AG10803 (cell line): ENCODE data around the gene INPP5A.
A peak's percentile ranks its signal among the peaks of the same experiment; 100 is the strongest.

Experiments used
- DNase-seq: peaks from one replicate; pipeline ENCODE4 v3.0.0; 2010; ENCODE audit warnings: low read depth
- H3K4me3 ChIP-seq: 2 replicates; pipeline ENCODE4 v1.5.1; 2011; ENCODE audit warnings: mild to moderate bottlenecking, low read length, control low read depth
- TF ChIP-seq, protein P1 (sequence below): conservative IDR thresholded peaks from 2 replicates; pipeline ENCODE4 v1.5.1; 2011; ENCODE audit warnings: mild to moderate bottlenecking, low read length, control low read depth, inconsistent platforms

INPP5A gene

DNA sequence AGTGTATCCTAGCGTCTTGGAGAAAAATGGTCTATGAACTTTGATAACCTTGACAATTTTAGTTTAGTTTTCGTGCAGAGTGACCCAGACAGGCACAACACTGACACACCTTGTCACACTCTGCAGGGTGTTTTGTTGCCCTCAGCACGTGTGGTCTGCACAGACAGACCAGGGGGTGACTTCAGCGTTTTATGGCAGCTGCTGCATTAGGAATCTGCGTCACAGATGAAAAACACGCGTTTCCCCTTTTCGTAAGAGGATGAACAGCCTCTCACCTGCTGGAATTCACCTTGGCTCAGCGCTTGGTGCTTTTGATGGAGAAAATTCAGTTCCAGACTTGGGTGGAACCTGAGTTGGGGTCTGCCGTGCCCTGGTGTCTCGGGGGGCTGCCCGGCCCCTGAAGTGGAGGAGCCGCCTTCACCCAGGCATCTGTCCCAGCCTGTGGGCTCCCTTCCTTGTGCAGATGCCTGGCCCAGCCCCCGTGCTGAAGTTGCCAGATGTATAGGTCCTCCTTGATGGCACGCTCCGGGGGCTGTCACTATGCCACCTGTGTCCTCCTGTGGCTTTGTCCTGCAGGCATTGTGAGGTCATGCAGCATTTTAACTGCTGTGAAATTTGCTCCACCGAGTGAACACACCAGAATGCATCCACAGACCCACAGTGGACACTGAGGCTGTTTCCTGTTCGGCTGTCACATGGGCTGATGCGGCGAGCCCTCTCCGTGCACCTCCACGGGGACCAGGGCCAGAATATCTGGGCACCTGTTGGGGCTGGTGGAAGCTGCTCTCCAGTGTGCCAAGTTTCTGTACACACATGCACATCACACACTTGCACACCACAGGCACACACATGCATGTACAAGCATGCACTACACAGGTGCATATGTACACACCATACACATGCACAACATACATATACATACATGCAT lies 18.3 kb downstream of the INPP5A start:
- DNase-seq: no peak
- no peak overlapping the region for H3K4me3 ChIP-seq
- TF ChIP-seq, protein P1, sequence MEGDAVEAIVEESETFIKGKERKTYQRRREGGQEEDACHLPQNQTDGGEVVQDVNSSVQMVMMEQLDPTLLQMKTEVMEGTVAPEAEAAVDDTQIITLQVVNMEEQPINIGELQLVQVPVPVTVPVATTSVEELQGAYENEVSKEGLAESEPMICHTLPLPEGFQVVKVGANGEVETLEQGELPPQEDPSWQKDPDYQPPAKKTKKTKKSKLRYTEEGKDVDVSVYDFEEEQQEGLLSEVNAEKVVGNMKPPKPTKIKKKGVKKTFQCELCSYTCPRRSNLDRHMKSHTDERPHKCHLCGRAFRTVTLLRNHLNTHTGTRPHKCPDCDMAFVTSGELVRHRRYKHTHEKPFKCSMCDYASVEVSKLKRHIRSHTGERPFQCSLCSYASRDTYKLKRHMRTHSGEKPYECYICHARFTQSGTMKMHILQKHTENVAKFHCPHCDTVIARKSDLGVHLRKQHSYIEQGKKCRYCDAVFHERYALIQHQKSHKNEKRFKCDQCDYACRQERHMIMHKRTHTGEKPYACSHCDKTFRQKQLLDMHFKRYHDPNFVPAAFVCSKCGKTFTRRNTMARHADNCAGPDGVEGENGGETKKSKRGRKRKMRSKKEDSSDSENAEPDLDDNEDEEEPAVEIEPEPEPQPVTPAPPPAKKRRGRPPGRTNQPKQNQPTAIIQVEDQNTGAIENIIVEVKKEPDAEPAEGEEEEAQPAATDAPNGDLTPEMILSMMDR: no peak

DNA sequence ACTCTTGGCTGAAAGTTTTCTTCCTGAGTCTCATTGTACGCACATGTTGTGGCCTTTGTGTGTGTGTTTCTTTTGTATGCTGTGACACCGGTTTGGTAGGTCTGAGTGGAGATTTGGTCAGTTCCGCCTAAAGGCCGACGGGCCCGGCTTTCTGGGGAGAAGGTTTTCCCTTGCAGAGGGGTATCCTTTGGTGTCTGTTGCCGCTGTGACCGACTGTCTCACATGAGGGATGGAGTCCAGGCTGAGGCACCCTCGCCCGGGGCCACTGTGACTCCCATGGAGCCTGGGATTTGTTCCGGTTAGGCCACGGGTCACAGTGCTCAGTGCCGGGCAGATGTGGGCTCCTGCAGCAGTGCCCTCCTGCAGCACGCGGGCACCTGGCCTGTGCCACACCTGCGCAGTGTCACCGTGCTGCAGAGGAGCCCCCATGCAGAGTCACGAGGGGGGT lies 19.4 kb downstream of the INPP5A start:
- no peak overlapping the region for H3K4me3 ChIP-seq
- no peak for DNase-seq
- TF ChIP-seq, protein P1: no peak

DNA sequence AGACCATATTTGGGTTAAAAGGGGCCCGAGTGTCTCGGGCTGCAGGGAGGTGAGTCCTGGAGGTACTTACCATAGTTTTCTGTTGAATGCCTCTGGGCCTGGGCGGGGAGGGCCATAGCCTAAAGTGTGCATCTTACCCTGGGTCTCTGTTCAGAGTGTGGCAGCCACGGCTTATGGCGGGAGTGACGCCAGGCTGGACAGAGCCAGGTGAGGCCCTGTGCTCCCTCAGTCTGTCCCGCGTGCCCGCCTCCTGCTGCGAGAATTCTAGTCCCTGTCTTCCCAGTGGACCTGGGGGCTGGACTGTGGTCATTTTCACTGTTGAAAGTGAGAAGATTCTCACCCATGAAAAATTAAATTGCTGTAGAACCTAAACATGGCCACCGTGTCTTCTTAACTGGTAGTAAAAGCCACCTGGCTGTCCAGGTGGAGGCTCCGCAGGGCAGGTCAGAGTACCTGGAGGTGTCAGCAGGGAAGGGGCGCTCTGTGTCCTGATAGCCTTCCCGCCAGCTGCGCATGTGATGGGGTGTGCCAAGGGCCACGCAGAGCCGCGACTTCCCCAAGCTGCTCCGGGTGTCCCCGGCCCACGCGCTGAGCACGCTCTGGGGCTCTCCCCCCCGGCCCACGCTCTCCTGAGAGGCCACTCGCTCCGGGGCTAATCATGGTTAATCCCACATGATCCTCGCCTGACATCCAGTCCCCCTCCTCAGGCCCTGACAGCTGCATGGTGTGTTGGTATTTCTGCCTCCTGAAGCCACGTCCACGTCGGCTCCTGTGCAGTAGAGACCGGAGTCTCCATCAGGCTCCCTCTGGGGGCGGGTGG lies 20.3 kb downstream of the INPP5A start:
- no peak overlapping the region for H3K4me3 ChIP-seq
- TF ChIP-seq, protein P1: no peak
- DNase-seq: no peak

DNA sequence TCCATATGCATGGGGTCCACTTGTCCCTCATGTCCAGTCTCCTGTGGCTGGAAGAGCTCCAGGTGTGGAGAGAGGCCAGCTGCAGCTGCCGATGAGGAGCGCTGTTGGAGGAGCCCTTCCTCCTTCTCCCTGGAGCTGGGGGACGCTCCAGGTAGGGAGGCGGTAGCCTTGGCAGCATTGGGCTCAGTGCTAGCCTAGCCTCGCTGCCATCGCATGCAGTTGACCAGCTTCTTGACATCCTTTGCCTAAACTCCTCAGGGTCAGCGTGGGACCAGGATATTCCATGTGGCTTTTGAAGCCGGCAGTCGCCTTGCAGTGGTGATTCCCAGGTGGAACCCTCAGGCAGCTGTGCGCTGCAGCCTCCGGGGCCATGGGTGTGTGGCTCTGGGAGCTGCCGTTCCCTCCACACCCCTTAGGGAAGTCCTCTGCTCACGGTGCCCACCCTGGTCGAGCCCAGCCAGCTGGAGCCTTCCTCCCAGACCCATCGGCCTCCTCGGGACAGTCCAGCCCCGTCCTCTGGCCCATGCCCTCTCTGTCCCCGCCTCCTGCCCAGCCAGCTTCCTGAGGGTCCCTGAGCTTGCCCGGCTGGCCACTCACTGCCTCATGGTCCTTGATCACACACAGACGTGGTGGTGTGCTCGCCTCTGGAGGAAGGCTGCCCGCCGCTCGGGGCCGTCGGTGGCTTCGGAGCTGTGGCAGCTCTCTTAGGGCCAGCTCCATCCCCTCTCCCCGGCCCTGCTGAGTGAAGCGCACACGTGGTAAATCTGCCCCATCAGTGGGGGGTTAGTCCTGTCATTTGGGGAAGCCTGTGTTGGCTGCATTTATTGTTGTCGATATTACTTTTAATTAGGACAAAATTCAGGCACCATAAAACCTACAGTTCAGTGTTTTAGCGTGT lies 21.2 kb downstream of the INPP5A start:
- no peak for DNase-seq
- H3K4me3 ChIP-seq: no peak overlapping the region
- TF ChIP-seq, protein P1: no peak

DNA sequence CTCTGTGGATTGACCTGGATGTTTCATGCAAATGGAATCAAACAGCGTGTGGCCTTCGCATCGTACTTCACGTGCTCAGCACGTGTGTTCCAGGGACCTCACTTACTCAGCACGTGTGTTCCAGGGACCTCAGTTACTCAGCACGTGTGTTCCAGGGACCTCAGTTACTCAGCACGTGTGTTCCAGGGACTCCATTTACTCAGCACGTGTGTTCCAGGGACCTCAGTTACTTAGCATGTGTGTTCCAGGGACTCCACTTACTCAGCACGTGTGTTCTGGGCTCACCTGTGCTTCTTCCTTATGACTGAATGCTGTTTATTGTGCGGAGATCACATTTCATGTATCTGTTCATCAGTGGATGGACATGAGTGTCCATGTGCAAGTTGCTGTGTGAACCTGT lies 22.0 kb downstream of the INPP5A start:
- no peak overlapping the region for H3K4me3 ChIP-seq
- TF ChIP-seq, protein P1: no peak
- no peak for DNase-seq

DNA sequence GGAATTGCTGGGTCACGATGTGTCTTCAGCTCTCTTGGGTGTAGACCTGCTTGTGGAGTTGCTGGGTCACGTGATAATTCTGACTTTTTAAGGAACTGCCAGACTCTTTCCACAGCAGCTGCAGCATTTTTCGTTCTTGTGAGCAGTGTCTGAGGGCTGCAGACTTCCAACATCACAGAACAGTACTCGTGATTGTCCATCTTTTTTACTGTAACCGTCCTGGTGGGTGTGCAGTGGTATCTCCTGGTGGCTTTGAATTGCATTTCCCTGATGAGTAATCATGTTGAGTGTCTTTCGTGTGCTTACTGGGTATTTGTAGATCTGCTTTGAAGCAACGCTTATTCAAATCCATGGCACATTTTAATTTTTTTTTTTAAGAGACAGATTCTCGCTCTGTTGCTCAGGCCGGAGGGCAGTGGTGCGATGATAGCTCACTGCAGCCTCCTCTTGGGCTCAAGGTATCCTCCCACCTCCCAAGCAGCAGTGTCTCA lies 22.7 kb downstream of the INPP5A start:
- peak; percentile 29 for DNase-seq
- TF ChIP-seq, protein P1: no peak
- H3K4me3 ChIP-seq: no peak overlapping the region
